Measurements from ENCODE around the gene ROBO3. TPM values are rescaled to one million over a fixed set of nuclear protein-coding genes. Genes with fewer than 3 reads are reported as not detected.

The ROBO3 gene
- polyA plus RNA-seq, 3 donors from 2014 or later = 2.5 to 3.4 (median 2.8) TPM

DNA sequence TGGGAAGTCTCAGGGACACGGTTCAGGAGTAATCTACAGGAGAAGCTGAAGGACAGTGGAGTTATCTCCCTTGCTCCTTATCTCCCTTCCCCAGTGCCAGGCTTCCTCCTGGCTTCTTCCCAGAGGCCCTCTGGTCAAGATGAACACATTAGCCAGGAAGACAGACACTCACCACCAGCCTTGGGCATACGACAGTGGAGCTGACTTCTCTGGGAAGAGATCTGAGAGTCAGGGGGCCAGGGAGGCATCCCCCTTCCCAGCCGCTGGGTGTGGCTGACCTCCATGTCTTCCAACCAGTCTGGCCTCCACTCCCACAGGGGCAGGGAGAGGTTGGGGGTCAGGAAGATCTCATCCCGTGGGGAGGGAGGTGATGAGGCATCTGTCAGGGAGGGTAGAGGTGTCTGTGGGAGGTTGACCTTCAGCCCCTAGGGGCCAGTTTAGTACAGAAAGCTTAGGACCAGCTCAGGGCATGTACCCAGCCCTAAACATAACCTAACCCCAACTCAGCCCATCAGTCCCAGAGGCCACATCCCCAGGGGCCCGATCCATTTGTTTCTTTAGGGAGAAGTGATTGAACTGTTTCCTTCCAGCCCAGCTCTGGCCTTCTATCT lies 19.7 kb downstream of the ROBO3 start:
- Mint-ChIP-seq H3K27me3 (ENCODE audit: low read depth in 3 of 3) (peaks cover 1 to 13% (median 2%) of the 10 kb centered on the region in 3 donors), H3K4me3 (no peak overlapping the region), H3K9me3 (no peaks in the 10 kb centered on the region), H3K36me3 (no peaks in the 10 kb centered on the region), H3K27ac (no peak overlapping the region), H3K4me1 (no peaks in the 10 kb centered on the region)
- DNase-seq = no peak

DNA sequence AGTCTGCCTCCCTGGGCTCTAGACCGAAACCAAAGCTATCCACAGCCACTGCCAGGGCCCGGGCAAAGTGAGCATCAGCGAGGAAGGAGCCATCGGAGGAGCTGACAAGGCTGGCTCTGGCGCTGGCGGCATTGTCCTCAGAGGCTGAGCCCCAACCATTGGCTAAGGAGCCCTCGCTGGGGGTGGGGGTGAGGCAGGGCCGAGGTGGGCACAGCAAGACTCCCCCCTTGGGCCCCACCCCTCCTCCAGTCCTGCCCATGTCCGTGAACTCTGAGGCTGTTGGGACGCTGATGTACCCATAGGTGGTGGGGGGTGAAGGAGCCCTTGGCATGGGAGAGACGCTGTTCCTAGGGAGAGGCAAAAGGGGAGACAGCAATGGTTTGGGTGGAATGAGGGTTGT lies 21.2 kb downstream of the ROBO3 start:
- Mint-ChIP-seq H3K4me1 (no peaks in the 10 kb centered on the region), H3K36me3 (no peaks in the 10 kb centered on the region), H3K4me3 (no peak overlapping the region), H3K9me3 (no peaks in the 10 kb centered on the region), H3K27me3 (ENCODE audit: low read depth in 3 of 3) (peaks cover 1 to 13% (median 2%) of the 10 kb centered on the region in 3 donors), H3K27ac (no peak overlapping the region)
- no peak for DNase-seq

DNA sequence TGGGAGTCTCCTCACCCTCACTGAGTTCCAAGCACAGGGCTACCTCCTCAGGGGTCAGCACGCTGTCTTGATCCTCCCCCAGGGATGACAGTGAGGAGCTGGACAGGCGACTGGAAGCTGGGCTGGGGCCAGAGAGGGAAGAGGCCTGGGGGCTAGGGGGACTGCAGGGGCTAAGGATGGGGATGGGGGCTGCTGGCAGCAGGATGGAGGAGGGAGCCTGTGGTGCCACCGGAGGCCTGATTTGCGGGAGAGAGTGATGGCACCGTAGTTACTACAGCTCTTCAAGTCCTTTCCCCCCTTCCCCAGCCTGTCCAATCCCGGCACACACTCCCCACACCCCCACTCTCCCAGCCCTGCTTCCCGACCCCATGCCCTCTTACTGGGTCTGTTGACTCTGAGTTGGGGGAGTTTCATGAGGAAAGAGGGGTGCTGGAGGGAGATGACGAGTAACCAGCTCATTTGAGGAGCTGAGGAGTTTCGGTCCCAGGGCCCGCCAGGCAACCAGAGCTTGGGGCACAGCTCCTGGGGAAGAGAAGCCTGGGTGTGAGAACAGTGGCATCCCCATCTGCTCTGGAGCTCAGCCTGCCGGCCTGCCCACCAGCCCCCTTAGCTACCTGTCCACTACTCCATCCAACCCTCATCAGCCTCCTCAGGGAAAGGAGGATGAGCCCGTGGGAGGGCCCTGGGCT lies 21.9 kb downstream of the ROBO3 start:
- no peaks in the 10 kb centered on the region for H3K36me3 Mint-ChIP-seq
- no peak overlapping the region for H3K4me3 Mint-ChIP-seq
- H3K4me1 Mint-ChIP-seq = no peaks in the 10 kb centered on the region
- H3K27ac Mint-ChIP-seq = no peak overlapping the region
- H3K9me3 Mint-ChIP-seq = no peaks in the 10 kb centered on the region
- H3K27me3 Mint-ChIP-seq (ENCODE audit: low read depth in 3 of 3) = peaks cover 1 to 13% (median 2%) of the 10 kb centered on the region in 3 donors
- no peak for DNase-seq

DNA sequence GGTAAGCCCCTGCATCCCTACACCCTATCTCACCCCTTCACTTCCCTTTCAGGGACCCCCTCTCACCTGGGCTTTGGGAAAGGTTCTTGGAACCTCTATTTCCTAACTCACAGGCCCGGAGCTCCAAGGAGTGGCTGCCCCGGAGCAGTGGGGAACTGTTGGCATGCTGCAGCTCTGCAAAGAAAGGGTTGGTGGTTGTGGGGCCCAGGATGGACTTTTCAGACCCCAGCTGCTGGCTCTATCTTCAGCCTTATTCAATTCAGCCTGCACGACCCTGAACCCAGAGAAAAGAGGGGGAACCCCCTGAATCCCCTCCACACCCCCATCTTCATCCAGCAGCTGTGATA lies 22.4 kb downstream of the ROBO3 start:
- no peak overlapping the region for H3K4me3 Mint-ChIP-seq
- H3K9me3 Mint-ChIP-seq = no peaks in the 10 kb centered on the region
- no peaks in the 10 kb centered on the region for H3K36me3 Mint-ChIP-seq
- H3K27ac Mint-ChIP-seq = no peak overlapping the region
- no peak for DNase-seq
- peaks cover 1 to 13% (median 2%) of the 10 kb centered on the region in 3 donors for H3K27me3 Mint-ChIP-seq (ENCODE audit: low read depth in 3 of 3)
- H3K4me1 Mint-ChIP-seq = no peaks in the 10 kb centered on the region

DNA sequence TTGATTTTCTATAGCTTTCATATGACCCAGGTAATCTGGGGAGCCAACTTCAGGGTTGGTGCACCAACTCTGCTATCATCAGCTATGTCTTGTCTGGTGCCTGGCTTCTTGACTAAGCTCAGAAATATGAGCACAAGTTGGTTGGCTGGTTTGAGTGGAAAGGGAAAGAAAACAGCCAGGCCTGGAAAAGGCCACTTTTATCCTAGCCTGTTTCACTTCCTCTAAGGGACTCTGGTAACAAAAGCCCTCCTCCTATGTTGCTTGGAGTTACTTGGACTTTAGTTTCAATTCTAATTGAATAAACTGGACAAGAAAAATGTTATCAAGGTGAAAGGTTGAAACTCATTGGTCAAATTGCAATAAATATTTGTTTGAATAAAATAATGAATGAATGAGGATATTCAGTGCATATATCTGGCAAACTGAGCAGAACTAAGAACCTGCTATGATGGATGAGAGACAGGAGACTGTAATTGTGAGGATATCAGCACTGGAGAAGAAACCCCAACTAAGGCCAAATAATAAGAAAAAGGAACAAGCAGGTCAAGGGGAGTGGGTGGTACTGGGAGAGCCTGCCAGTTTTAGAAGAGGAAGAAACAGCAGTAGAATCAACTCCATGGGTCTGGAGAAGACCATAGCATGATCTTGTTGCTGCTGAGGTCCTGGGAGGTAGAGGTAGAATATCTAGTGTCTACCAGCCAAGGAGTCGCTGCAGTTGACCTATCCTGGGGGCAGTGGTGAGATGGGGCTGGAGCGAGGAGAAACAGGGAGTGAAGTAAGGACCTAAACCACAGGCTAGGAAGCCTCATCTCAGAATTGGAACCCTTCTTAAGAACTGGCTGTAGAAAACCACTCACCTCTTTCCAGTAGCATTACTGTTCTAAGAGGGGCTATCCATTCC lies 24.2 kb downstream of the ROBO3 start:
- no peak overlapping the region for H3K4me3 Mint-ChIP-seq
- DNase-seq = no peak
- H3K27me3 Mint-ChIP-seq (ENCODE audit: low read depth in 3 of 3) = peaks cover 2 to 13% (median 3%) of the 10 kb centered on the region in 3 donors
- H3K27ac Mint-ChIP-seq = no peak overlapping the region
- H3K9me3 Mint-ChIP-seq = no peaks in the 10 kb centered on the region
- no peaks in the 10 kb centered on the region for H3K4me1 Mint-ChIP-seq
- H3K36me3 Mint-ChIP-seq = no peaks in the 10 kb centered on the region

DNA sequence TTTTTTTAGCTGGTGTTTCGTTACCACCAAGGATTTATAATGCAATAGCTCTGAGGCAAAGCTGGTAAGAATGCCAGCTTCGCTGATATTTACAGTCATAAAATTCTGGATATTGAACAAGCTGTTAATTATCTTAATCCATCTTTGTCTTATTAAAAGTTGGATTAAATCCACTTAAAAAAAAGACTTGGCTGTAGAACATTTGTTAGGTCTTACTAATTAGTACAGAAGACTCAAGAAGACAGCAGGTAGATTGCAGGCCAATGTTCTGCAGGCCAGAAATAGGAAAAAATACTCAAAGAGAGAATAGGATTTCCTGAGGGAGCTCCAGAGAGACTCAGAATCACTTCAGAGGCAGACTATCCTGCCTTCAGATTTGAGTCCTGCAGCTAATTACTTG lies 24.9 kb downstream of the ROBO3 start:
- Mint-ChIP-seq H3K4me1 (no peaks in the 10 kb centered on the region), H3K9me3 (no peaks in the 10 kb centered on the region), H3K4me3 (no peak overlapping the region), H3K36me3 (no peaks in the 10 kb centered on the region), H3K27me3 (ENCODE audit: low read depth in 3 of 3) (peaks cover 2 to 13% (median 3%) of the 10 kb centered on the region in 3 donors), H3K27ac (no peak overlapping the region)
- DNase-seq = no peak

DNA sequence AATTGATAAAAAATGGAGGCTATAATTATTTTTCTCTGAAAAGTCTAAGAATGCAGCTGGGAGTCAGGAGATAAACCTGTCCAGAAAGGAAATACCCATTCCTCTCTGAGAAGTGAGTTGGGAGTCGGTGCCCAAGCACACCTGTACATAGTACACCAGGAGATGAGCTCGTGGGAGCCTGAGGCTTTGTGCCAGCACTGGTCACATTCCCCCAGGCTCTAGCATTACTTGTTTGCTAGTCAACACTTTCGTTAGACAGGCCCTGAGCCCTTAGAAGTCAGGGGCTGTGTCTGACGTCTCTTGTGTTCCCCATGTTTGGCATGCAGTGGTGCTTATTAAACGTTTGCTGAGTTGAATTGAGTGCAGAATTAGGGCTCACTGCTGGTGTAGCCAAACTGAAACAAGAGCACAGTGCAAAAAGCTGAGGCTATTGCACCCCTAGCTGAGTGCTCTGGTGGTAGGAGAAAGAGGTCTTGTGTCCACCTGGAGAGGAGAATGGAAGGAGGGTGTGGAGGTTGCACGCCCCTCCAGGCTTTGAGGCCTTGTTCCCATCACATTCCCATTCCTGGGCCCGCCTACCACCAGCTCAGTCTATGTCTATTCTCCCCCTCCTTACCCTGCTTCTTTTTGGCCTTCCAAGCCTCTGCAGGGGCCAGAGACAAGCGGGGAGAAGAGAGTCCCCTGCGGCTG lies 25.6 kb downstream of the ROBO3 start:
- Mint-ChIP-seq H3K4me1 (no peaks in the 10 kb centered on the region), H3K36me3 (no peaks in the 10 kb centered on the region), H3K27me3 (ENCODE audit: low read depth in 3 of 3) (peaks cover 0 to 12% (median 3%) of the 10 kb centered on the region in 3 donors), H3K4me3 (no peak overlapping the region), H3K9me3 (no peaks in the 10 kb centered on the region), H3K27ac (no peak overlapping the region)
- no peak for DNase-seq

DNA sequence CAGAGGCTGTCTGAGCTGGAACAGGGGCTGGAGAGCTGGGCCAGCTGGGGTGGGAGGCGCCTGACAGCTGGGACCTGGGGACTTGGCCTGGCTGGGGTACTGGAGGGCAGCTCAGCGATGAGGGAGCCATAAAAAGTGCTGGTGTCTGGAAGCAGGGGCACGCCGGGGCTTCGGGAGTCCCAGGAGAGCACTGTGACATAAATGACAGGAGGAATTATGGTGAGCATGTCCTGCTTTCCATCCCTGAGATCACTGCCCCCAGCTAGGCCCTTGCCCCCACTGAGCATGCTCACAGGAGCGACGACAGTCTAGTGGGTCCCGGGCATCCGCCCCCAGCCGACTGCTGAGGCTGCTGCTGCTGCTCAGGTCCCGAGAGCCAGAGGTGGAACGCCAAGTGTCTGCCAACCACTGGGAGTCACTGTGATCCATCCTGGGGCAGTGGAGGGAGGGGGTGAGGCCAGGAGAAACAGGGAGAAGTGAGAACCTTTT lies 26.2 kb downstream of the ROBO3 start:
- Mint-ChIP-seq H3K9me3 (no peaks in the 10 kb centered on the region), H3K4me1 (no peaks in the 10 kb centered on the region), H3K36me3 (no peaks in the 10 kb centered on the region), H3K27ac (no peak overlapping the region), H3K27me3 (ENCODE audit: low read depth in 3 of 3) (peaks cover 0 to 10% (median 5%) of the 10 kb centered on the region in 3 donors), H3K4me3 (no peak overlapping the region)
- DNase-seq = no peak

DNA sequence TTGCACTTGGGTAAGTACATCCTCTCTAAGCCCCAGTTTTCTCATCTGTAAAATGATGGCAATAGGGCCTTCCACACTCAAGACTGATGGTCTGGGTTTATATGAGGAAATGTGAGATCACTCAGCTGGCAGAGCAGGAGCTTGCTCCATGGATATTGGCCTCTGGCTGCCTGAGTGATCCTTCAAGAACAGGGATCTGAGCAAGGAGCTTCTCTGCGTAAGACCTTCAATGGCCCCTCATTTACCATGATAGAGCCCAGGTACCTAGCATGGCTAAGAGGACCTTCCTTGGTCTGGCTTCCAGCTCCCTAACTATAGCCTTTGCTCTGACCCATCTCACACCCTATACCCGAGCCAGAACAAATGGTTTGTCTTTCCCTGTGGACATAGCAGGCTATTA lies 26.9 kb downstream of the ROBO3 start:
- no peak for DNase-seq
- peaks cover 0 to under 1% of the 10 kb centered on the region in 2 donors for H3K4me1 Mint-ChIP-seq
- H3K27ac Mint-ChIP-seq = no peak overlapping the region
- H3K27me3 Mint-ChIP-seq (ENCODE audit: low read depth in 3 of 3) = peaks cover 0 to 10% (median 4%) of the 10 kb centered on the region in 3 donors
- H3K4me3 Mint-ChIP-seq = no peak overlapping the region
- H3K9me3 Mint-ChIP-seq = no peaks in the 10 kb centered on the region
- no peaks in the 10 kb centered on the region for H3K36me3 Mint-ChIP-seq

DNA sequence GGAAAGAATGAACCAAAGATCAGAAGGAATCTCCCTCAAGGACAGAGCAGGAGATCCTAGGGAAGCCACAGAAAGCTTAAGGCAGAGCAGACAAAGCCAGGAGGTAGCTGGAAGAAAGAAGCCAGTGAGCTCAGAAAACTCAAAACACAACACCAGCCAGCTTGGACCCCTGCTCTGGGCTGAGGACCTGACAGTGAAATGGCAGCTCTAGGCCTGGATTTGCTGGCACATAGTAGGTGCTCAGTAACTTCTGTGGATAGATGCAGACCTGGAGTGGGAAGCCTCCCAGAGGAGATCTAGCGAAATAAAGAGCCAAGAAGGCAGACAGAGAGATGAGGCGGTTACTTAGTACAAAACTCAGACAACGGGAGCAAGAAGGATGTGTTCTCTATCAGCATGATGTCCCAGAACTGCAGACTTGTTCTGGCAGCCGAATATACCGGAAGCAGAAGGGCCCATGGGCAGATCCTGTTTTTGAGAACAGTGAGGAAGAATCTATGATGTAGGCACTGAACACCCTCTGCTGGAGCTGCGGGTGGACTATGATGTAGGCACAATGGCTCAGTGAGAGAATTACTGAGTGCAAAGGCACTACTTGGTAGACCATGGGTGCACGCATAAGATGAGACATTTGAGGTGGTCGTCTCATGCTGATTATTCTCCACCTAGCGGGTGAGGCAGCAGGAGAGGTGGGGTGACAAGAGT lies 27.7 kb downstream of the ROBO3 start:
- H3K9me3 Mint-ChIP-seq = no peaks in the 10 kb centered on the region
- H3K4me1 Mint-ChIP-seq = peaks cover 0 to 8% of the 10 kb centered on the region in 2 donors
- peaks cover 0 to 8% (median 4%) of the 10 kb centered on the region in 3 donors for H3K27me3 Mint-ChIP-seq (ENCODE audit: low read depth in 3 of 3)
- H3K4me3 Mint-ChIP-seq = no peak overlapping the region
- H3K27ac Mint-ChIP-seq = no peak overlapping the region
- no peaks in the 10 kb centered on the region for H3K36me3 Mint-ChIP-seq
- DNase-seq = no peak

DNA sequence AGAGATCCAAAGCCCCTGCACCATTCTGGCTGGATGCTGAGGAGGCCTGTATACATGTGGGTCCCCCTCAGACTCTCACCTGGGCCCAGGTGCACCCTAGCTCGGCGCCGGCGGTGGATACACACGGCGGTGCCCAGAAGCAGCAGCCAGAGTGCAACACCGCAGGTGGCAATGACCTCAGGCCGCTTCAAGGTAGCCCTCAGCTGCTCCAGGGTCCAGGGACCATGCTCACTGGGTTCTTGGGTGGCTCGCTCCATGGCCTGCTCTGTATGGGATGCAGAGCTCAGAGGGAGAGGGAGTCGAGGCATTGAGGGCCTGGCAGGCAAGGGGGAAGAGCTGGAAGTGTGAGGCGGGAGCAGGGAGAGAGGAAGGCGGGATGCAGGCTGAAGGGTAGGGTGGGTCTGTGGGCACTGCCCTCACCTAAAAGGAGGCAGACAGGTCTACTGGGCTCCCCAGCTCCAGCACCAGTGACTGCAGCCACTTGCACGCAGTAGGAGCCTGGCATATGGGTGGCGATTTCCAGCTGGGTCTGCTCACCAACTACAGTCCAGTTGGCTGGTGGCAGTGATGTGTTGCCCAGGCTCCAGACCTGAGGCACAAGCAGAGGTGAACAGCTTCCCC lies 28.7 kb downstream of the ROBO3 start:
- Mint-ChIP-seq H3K4me1 (peaks cover 0 to 11% of the 10 kb centered on the region in 2 donors), H3K36me3 (no peaks in the 10 kb centered on the region), H3K9me3 (no peaks in the 10 kb centered on the region), H3K27ac (no peak overlapping the region), H3K27me3 (ENCODE audit: low read depth in 3 of 3) (peaks cover 0 to 5% (median 4%) of the 10 kb centered on the region in 3 donors), H3K4me3 (no peak overlapping the region)
- DNase-seq = no peak

DNA sequence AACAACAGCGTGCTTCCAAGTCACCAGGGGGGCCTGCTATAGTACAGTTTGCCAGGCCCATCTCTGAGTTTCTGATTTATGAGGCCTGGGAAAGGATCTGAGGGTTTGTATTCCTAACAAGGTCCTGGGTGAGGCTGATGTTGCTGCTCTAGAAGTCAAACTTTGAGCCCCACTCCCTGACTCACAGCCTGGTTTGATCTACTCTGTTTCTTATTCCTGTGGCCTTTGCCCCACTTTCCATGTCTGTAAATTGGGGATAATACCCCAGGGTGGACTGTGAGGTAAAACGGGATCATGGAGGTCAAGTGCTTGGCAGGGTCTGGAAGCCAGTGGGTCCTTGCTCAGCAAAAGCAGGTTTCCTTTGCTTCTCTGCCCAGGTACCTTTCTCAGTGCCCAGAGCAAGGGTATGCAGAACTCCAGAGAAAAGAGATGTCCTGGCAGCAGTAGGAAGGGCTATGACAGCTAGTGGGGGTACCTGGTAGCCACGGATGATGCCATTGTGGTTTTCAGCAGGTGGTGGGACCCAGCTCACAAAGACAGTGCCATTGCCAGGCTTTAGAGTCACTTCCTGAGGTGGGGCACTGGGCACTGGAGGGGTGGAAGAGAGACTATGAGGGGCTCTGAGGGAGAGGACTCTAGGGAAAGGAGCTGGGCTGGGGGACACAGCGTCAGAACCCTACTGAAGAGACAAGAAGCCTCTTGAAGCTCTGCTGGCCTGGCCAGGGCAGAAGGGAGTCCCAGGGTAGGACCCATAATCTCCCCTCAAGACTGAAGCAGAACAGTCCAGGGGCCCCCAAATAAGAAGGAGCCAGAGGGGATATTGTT lies 29.6 kb downstream of the ROBO3 start:
- Mint-ChIP-seq H3K36me3 (no peaks in the 10 kb centered on the region), H3K4me1 (peaks cover 0 to 11% of the 10 kb centered on the region in 2 donors), H3K9me3 (no peaks in the 10 kb centered on the region), H3K27ac (no peak overlapping the region), H3K27me3 (ENCODE audit: low read depth in 3 of 3) (peaks cover 0 to 6% (median 5%) of the 10 kb centered on the region in 3 donors), H3K4me3 (no peak overlapping the region)
- no peak for DNase-seq
